Neural cell (in vitro differentiated cells): ENCODE measurements around the gene RYR2. TPM values are rescaled to one million over a fixed set of nuclear protein-coding genes. Genes with fewer than 3 reads are reported as not detected.
"Not testable (repeated sequence)": the region's sequence is repeated elsewhere in the genome, so short reads cannot be mapped to it uniquely, and the experiment has no call there.

ENCODE experiments used
- H2AFZ ChIP-seq: fragments of 200-600, 300-800 bp; sonication (generic), shearing (Covaris generic); 2 replicates; pipeline ENCODE4 v1.6.0; 2014; ENCODE audit warnings: low read depth, mild to moderate bottlenecking, antibody characterized with exemption, low read length, moderate library complexity
- H3F3A ChIP-seq: fragments of 200-600 bp; shearing (Covaris generic); 2 replicates; pipeline ENCODE4 v1.6.1; 2016; ENCODE audit warnings: mild to moderate bottlenecking, moderate library complexity, mixed read lengths, antibody characterized with exemption, low read length; ENCODE audit not compliant: insufficient read depth, poor library complexity, severe bottlenecking
- H3K27ac ChIP-seq: fragments of 200-600, 300-800 bp; sonication (generic), shearing (Covaris generic); 2 replicates; pipeline ENCODE4 v1.5.1; 2014; ENCODE audit warnings: mild to moderate bottlenecking, low read length, moderate library complexity
- H3K27me3 ChIP-seq: fragments of 300-800, 200-600 bp; sonication (generic), shearing (Covaris generic); 2 replicates; pipeline ENCODE4 v1.6.0; 2014; ENCODE audit warnings: mild to moderate bottlenecking, low read depth, low read length, moderate library complexity; ENCODE audit not compliant: insufficient read depth
- H3K36me3 ChIP-seq: fragments of 300-800, 200-600 bp; sonication (generic), shearing (Covaris generic); 2 replicates; pipeline ENCODE4 v1.5.1; 2014; ENCODE audit warnings: mild to moderate bottlenecking, antibody characterized with exemption, low read length, moderate library complexity; ENCODE audit not compliant: insufficient read depth
- H3K4me2 ChIP-seq: fragments of 300-800, 200-600 bp; sonication (generic), shearing (Covaris generic); 2 replicates; pipeline ENCODE4 v1.6.0; 2014; ENCODE audit warnings: mild to moderate bottlenecking, low read length
- H3K4me3 ChIP-seq: fragments of 300-800, 200-600 bp; sonication (generic), shearing (Covaris generic); 2 replicates; pipeline ENCODE4 v1.5.1; 2014; ENCODE audit warnings: mild to moderate bottlenecking, low read length, moderate library complexity
- H3K79me2 ChIP-seq: fragments of 200-600 bp; shearing (Covaris generic); replicated peaks from 2 replicates; pipeline ENCODE4 v1.6.0; 2014; ENCODE audit warnings: mild to moderate bottlenecking, low read length, moderate library complexity; ENCODE audit not compliant: insufficient read depth
- H3K9ac ChIP-seq: fragments of 300-800, 200-600 bp; sonication (generic), shearing (Covaris generic); 2 replicates; pipeline ENCODE4 v1.6.1; 2016; ENCODE audit warnings: mild to moderate bottlenecking, low read length, mixed read lengths
- H3K9me2 ChIP-seq: fragments of 200-600 bp; shearing (Covaris generic); 2 replicates; pipeline ENCODE4 v1.6.1; 2016; ENCODE audit warnings: mild to moderate bottlenecking, low read length, mixed read lengths; ENCODE audit not compliant: insufficient read depth
- H3K9me3 ChIP-seq: fragments of 200-600, 300-800 bp; sonication (generic), shearing (Covaris generic); 2 replicates; pipeline ENCODE4 v1.6.1; 2016; ENCODE audit warnings: mild to moderate bottlenecking, mixed run types, low read length, moderate library complexity, mixed read lengths
- H4K20me1 ChIP-seq: fragments of 200-600 bp; shearing (Covaris generic); 2 replicates; pipeline ENCODE4 v1.6.1; 2016; ENCODE audit warnings: mild to moderate bottlenecking, mixed run types; ENCODE audit not compliant: insufficient read depth
- CTCF ChIP-seq: fragments of 450-650 bp; IDR thresholded peaks from 2 replicates; pipeline ENCODE4 v1.5.1; 2014; ENCODE audit warnings: antibody characterized with exemption, mild to moderate bottlenecking, moderate library complexity; ENCODE audit not compliant: poor library complexity, severe bottlenecking
- EP300 ChIP-seq: fragments of 450-650 bp; conservative IDR thresholded peaks from 2 replicates; pipeline ENCODE4 v1.6.1; 2014; ENCODE audit warnings: antibody characterized with exemption, mild to moderate bottlenecking, moderate library complexity; ENCODE audit not compliant: poor library complexity, severe bottlenecking
- EZH2 ChIP-seq: fragments of 200-600, 300-800 bp; shearing (Covaris generic), sonication (generic); IDR thresholded peaks from 2 replicates; pipeline ENCODE4 v1.6.1; 2014; ENCODE audit warnings: antibody characterized with exemption, low read length, borderline replicate concordance, mild to moderate bottlenecking; ENCODE audit not compliant: insufficient read depth, poor library complexity, severe bottlenecking
- MXI1 ChIP-seq: fragments of 450-650 bp; conservative IDR thresholded peaks from 2 replicates; pipeline ENCODE4 v1.6.1; 2014; ENCODE audit warnings: antibody characterized with exemption, mild to moderate bottlenecking; ENCODE audit not compliant: poor library complexity, severe bottlenecking
- POLR2AphosphoS5 ChIP-seq: IDR thresholded peaks from 2 replicates; pipeline ENCODE4 v1.6.1; 2012
- RAD21 ChIP-seq: fragments of 450-650 bp; conservative IDR thresholded peaks from 2 replicates; pipeline ENCODE4 v1.6.1; 2014; ENCODE audit warnings: antibody characterized with exemption, mild to moderate bottlenecking, moderate library complexity
- SMC3 ChIP-seq: fragments of 450-650 bp; conservative IDR thresholded peaks from 2 replicates; pipeline ENCODE4 v1.6.1; 2014; ENCODE audit warnings: antibody characterized with exemption, mild to moderate bottlenecking, moderate library complexity; ENCODE audit not compliant: poor library complexity
- TAF1 ChIP-seq: IDR thresholded peaks from 2 replicates; pipeline ENCODE4 v1.6.1; 2012; ENCODE audit warnings: low read depth
- polyA plus RNA-seq: library from polyadenylated mRNA; depleted of rRNA; stranded (reverse); fragments of >200 nt; gene quantifications from 2 replicates; pipeline ENCODE4 v1.2.3, GENCODE V29; 2014
- TF ChIP-seq, protein P1 (sequence below): IDR thresholded peaks from 2 replicates; pipeline ENCODE4 v1.6.1; 2012; ENCODE audit warnings: borderline replicate concordance

Gene RYR2
- polyA plus RNA-seq, 1 donor from 2014 or later = 3.8 TPM

DNA sequence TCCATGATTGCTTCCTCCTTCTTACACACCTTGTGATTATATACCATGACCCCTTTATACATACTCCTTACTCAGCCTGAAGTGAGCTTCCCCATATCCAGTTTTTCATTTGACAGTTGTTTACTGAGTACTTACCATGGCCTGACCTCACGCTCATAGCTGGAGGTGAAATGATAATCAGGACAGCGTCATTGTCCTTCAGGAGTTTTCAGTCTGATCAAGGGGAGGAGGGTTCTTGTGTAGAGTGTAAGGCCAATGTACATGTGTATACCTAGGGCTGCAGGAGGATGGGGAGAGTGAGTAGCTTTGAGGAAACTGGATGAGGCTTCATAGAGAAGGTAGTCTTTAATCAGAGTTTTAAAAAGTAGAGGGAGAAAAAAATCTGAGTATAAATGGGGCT is 325.8 kb downstream of the RYR2 start:
- Histone ChIP-seq H3K9ac (no peak overlapping the region), H3K79me2 (no peaks in the 10 kb centered on the region), H3K36me3 (no peaks in the 10 kb centered on the region), H2AFZ (no peak overlapping the region), H3K9me2 (no peaks in the 10 kb centered on the region), H3K27ac (no peak overlapping the region), H3K4me2 (no peak overlapping the region), H4K20me1 (no peaks in the 10 kb centered on the region), H3K4me3 (no peak overlapping the region), H3F3A (no peaks in the 10 kb centered on the region), H3K9me3 (no peaks in the 10 kb centered on the region), H3K27me3 (no peaks in the 10 kb centered on the region)
- TF ChIP-seq EZH2 = no peak

- H3K9ac ChIP-seq, H4K20me1 ChIP-seq, H3K9me2 ChIP-seq, H3K79me2 ChIP-seq, H3K4me2 ChIP-seq, H3K9me3 ChIP-seq, H3F3A ChIP-seq, H3K36me3 ChIP-seq, H3K4me3 ChIP-seq, H2AFZ ChIP-seq, H3K27ac ChIP-seq, H3K27me3 ChIP-seq: not testable (repeated sequence)
Observed at GRCh38 chr1:237371477-237371876, 329.5 kb downstream of the RYR2 start.

- Histone ChIP-seq H4K20me1 (no peaks in the 10 kb centered on the region), H3K9me3 (peaks cover 4% of the 10 kb centered on the region), H3K9ac (no peak overlapping the region), H3K4me2 (no peak overlapping the region), H3K27ac (no peak overlapping the region), H3K79me2 (no peaks in the 10 kb centered on the region), H2AFZ (no peak overlapping the region), H3F3A (no peaks in the 10 kb centered on the region), H3K9me2 (no peaks in the 10 kb centered on the region), H3K36me3 (no peaks in the 10 kb centered on the region), H3K4me3 (no peak overlapping the region), H3K27me3 (no peaks in the 10 kb centered on the region)
- no peak for TF ChIP-seq RAD21
- no peak for TF ChIP-seq MXI1
- TF ChIP-seq EZH2 = no peak
- TF ChIP-seq SMC3 = no peak
- TF ChIP-seq POLR2AphosphoS5 = no peak
- TF ChIP-seq, protein P1, sequence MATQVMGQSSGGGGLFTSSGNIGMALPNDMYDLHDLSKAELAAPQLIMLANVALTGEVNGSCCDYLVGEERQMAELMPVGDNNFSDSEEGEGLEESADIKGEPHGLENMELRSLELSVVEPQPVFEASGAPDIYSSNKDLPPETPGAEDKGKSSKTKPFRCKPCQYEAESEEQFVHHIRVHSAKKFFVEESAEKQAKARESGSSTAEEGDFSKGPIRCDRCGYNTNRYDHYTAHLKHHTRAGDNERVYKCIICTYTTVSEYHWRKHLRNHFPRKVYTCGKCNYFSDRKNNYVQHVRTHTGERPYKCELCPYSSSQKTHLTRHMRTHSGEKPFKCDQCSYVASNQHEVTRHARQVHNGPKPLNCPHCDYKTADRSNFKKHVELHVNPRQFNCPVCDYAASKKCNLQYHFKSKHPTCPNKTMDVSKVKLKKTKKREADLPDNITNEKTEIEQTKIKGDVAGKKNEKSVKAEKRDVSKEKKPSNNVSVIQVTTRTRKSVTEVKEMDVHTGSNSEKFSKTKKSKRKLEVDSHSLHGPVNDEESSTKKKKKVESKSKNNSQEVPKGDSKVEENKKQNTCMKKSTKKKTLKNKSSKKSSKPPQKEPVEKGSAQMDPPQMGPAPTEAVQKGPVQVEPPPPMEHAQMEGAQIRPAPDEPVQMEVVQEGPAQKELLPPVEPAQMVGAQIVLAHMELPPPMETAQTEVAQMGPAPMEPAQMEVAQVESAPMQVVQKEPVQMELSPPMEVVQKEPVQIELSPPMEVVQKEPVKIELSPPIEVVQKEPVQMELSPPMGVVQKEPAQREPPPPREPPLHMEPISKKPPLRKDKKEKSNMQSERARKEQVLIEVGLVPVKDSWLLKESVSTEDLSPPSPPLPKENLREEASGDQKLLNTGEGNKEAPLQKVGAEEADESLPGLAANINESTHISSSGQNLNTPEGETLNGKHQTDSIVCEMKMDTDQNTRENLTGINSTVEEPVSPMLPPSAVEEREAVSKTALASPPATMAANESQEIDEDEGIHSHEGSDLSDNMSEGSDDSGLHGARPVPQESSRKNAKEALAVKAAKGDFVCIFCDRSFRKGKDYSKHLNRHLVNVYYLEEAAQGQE = no peak
- no peak for TF ChIP-seq TAF1
- TF ChIP-seq CTCF = no peak
- no peak for TF ChIP-seq EP300
Observed at GRCh38 chr1:237383791-237384190, 341.8 kb downstream of the RYR2 start.
